Stomach (tissue), 4 donors: Measurements from ENCODE around the gene TAMM41.

Experiments used
- EP300 ChIP-seq: sonication (generic); formaldehyde crosslinking; IDR thresholded peaks from one replicate; pipeline ENCODE4 v1.6.1; 2017; ENCODE audit warnings: antibody characterized with exemption
- POLR2A ChIP-seq, 4 donors: fragments of 450-650 bp; IDR thresholded peaks; one replicate each; pipeline ENCODE4 v1.6.1; 2016; ENCODE audit warnings: antibody characterized with exemption in 4 of 4, control low read depth in 2 of 4, mild to moderate bottlenecking in 1 of 4, moderate library complexity in 1 of 4
- TF ChIP-seq, protein P1 (sequence below), 7 experiments: fragments of 450-650 bp in 4 of 7; fragments of 200-600 bp in 3 of 7; sonication (generic) in 3 of 7; IDR thresholded peaks; one replicate each; pipeline ENCODE4 v1.5.1; 2016 to 2019; ENCODE audit warnings: antibody characterized with exemption in 7 of 7, control low read depth in 2 of 7, mild to moderate bottlenecking in 1 of 7

DNA sequence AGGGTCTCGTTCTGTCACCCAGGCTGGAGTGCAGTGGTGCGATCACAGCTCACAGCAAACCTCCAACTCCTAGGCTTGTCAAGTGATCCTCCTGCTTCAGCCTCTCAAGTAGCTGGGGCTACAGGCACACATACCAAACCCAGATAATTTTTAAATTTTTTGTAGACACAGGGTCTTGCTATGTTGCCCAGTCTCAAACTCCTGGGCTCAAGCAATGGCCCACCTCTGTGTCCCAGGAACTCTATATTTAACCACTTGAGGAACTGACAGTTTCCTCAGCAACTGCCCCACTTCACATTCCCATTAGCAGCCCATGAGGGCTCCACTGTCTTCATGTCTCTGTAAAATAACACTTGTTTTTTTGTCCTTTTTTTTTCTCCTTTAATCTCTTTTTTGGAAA lies 68.4 kb downstream of the TAMM41 start:
- TF ChIP-seq POLR2A (IDR thresholded peaks at IDR 0.05) (no peak), EP300 (no peak)
- TF ChIP-seq, protein P1, sequence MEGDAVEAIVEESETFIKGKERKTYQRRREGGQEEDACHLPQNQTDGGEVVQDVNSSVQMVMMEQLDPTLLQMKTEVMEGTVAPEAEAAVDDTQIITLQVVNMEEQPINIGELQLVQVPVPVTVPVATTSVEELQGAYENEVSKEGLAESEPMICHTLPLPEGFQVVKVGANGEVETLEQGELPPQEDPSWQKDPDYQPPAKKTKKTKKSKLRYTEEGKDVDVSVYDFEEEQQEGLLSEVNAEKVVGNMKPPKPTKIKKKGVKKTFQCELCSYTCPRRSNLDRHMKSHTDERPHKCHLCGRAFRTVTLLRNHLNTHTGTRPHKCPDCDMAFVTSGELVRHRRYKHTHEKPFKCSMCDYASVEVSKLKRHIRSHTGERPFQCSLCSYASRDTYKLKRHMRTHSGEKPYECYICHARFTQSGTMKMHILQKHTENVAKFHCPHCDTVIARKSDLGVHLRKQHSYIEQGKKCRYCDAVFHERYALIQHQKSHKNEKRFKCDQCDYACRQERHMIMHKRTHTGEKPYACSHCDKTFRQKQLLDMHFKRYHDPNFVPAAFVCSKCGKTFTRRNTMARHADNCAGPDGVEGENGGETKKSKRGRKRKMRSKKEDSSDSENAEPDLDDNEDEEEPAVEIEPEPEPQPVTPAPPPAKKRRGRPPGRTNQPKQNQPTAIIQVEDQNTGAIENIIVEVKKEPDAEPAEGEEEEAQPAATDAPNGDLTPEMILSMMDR (IDR thresholded peaks at IDR 0.05) = no peak
